ENCODE measurements around the gene FER.

FER gene

DNA sequence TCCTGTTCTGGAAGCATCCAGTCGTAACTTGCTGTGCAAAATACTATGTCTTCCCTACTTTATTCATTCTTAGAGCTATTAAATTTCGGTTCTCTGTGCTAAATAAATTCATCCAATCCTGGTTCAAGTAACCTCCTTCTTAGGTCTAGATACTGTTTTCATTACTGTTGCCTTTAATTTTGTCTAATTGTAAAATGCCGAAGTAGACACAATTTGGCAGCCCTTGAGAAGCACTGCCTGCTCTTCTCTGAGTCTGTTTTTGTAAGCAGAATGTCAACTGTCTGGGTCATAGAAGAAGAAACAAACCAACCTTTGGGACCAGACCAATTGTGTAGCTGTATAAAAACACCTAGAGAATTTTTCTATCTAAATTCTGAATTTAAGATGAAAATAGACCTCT is 412.8 kb downstream of the FER start:
- TF ChIP-seq EZH2phosphoT487 (IDR thresholded peaks at IDR 0.05; ENCODE audit: borderline replicate concordance, low read length) (no peak), CTCF (IDR thresholded peaks at IDR 0.05; ENCODE audit: low read depth, low read length, poor library complexity, severe bottlenecking) (no peak)
- no peak overlapping the region for H3K27ac ChIP-seq (ENCODE audit: low read depth, low read length)
- no peaks in the 10 kb centered on the region for H3F3A ChIP-seq (ENCODE audit: control insufficient read depth, insufficient read depth)
- H3K4me1 ChIP-seq (ENCODE audit: control insufficient read depth, low read length): peaks cover 6% of the 10 kb centered on the region
- H3K4me2 ChIP-seq (ENCODE audit: low read length): no peak overlapping the region
- H3K9me3 ChIP-seq (ENCODE audit: control insufficient read depth, insufficient read depth, low read length): no peaks in the 10 kb centered on the region
- H3K79me2 ChIP-seq (ENCODE audit: control insufficient read depth, low read length): no peaks in the 10 kb centered on the region
- no peaks in the 10 kb centered on the region for H3K27me3 ChIP-seq (ENCODE audit: control insufficient read depth, low read length)
- H3K36me3 ChIP-seq (ENCODE audit: control insufficient read depth, low read length): no peaks in the 10 kb centered on the region
- no peaks in the 10 kb centered on the region for H3K9me2 ChIP-seq (replicated peaks; ENCODE audit: control insufficient read depth, low read length)
- H4K20me1 ChIP-seq (ENCODE audit: control insufficient read depth, insufficient read depth, low read depth, low read length): no peaks in the 10 kb centered on the region
- no peak overlapping the region for H3K4me3 ChIP-seq (ENCODE audit: low read length)

GRCh38 chr5:109161914-109162683 is 414.4 kb downstream of the FER start:
- Histone ChIP-seq H3K79me2 (ENCODE audit: control insufficient read depth, low read length) (no peaks in the 10 kb centered on the region), H3K36me3 (ENCODE audit: control insufficient read depth, low read length) (no peaks in the 10 kb centered on the region), H3K27ac (ENCODE audit: low read depth, low read length) (no peak overlapping the region), H3K9me3 (ENCODE audit: control insufficient read depth, insufficient read depth, low read length) (no peaks in the 10 kb centered on the region), H3K4me1 (ENCODE audit: control insufficient read depth, low read length) (peaks cover 6% of the 10 kb centered on the region), H3F3A (ENCODE audit: control insufficient read depth, insufficient read depth) (no peaks in the 10 kb centered on the region), H3K4me3 (ENCODE audit: low read length) (no peak overlapping the region), H4K20me1 (ENCODE audit: control insufficient read depth, insufficient read depth, low read depth, low read length) (no peaks in the 10 kb centered on the region), H3K27me3 (ENCODE audit: control insufficient read depth, low read length) (no peaks in the 10 kb centered on the region), H3K4me2 (ENCODE audit: low read length) (no peak overlapping the region), H3K9me2 (replicated peaks; ENCODE audit: control insufficient read depth, low read length) (no peaks in the 10 kb centered on the region)
- TF ChIP-seq EZH2phosphoT487 (IDR thresholded peaks at IDR 0.05; ENCODE audit: borderline replicate concordance, low read length): no peak

- Histone ChIP-seq H3K27me3 (ENCODE audit: control insufficient read depth, low read length) (no peaks in the 10 kb centered on the region), H3K36me3 (ENCODE audit: control insufficient read depth, low read length) (no peaks in the 10 kb centered on the region), H3K79me2 (ENCODE audit: control insufficient read depth, low read length) (no peaks in the 10 kb centered on the region), H3K27ac (ENCODE audit: low read depth, low read length) (no peak overlapping the region), H3K9me2 (replicated peaks; ENCODE audit: control insufficient read depth, low read length) (no peaks in the 10 kb centered on the region), H3K9me3 (ENCODE audit: control insufficient read depth, insufficient read depth, low read length) (no peaks in the 10 kb centered on the region), H3K4me2 (ENCODE audit: low read length) (no peak overlapping the region), H3K4me3 (ENCODE audit: low read length) (no peak overlapping the region), H4K20me1 (ENCODE audit: control insufficient read depth, insufficient read depth, low read depth, low read length) (no peaks in the 10 kb centered on the region), H3K4me1 (ENCODE audit: control insufficient read depth, low read length) (peaks cover 6% of the 10 kb centered on the region), H3F3A (ENCODE audit: control insufficient read depth, insufficient read depth) (no peaks in the 10 kb centered on the region)
- TF ChIP-seq CTCF (IDR thresholded peaks at IDR 0.05; ENCODE audit: low read depth, low read length, poor library complexity, severe bottlenecking) (no peak), EZH2phosphoT487 (IDR thresholded peaks at IDR 0.05; ENCODE audit: borderline replicate concordance, low read length) (no peak)
Observed at GRCh38 chr5:109163336-109163735, 415.6 kb downstream of the FER start.

DNA sequence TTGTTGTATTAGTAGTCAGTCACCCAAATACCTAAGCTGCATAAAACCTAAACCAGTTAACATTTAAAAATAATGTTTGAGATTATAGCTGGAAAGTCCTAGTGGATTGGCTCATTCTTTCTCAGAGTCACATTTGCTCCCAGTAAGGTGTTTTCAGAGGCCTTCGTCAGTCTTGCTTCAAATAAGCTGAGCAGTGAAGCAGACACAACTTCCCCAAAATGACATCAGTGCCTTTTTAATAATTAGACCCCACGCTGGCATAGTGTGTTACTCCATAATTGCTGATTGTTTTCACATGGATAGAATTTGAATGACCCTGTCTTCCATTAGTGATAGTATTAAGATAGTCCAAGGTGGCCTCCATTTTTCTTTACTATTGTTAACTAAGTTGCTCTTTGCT is 416.3 kb downstream of the FER start:
- Histone ChIP-seq H3K4me3 (ENCODE audit: low read length) (no peak overlapping the region), H3K4me1 (ENCODE audit: control insufficient read depth, low read length) (peaks cover 6% of the 10 kb centered on the region), H3K9me3 (ENCODE audit: control insufficient read depth, insufficient read depth, low read length) (no peaks in the 10 kb centered on the region), H3F3A (ENCODE audit: control insufficient read depth, insufficient read depth) (no peaks in the 10 kb centered on the region), H3K79me2 (ENCODE audit: control insufficient read depth, low read length) (no peaks in the 10 kb centered on the region), H4K20me1 (ENCODE audit: control insufficient read depth, insufficient read depth, low read depth, low read length) (no peaks in the 10 kb centered on the region), H3K27ac (ENCODE audit: low read depth, low read length) (no peak overlapping the region), H3K36me3 (ENCODE audit: control insufficient read depth, low read length) (no peaks in the 10 kb centered on the region), H3K4me2 (ENCODE audit: low read length) (no peak overlapping the region), H3K9me2 (replicated peaks; ENCODE audit: control insufficient read depth, low read length) (no peaks in the 10 kb centered on the region), H3K27me3 (ENCODE audit: control insufficient read depth, low read length) (no peaks in the 10 kb centered on the region)
- TF ChIP-seq EZH2phosphoT487 (IDR thresholded peaks at IDR 0.05; ENCODE audit: borderline replicate concordance, low read length): no peak
- no peak for TF ChIP-seq CTCF (IDR thresholded peaks at IDR 0.05; ENCODE audit: low read depth, low read length, poor library complexity, severe bottlenecking)
